Endothelial cell of umbilical vein (primary cell): Measurements from ENCODE around the gene VAMP7. TPM values are rescaled to one million over a fixed set of nuclear protein-coding genes. Genes with fewer than 3 reads are reported as not detected.
"Not testable (repeated sequence)": the region's sequence is repeated elsewhere in the genome, so short reads cannot be mapped to it uniquely, and the experiment has no call there.

Experiments used
- BruUV-seq: library from RNA; stranded (reverse); fragments of 400-500 nt; replicated peaks from 2 replicates; lab custom pipeline; 2021; lab: Mats Ljungman, UMichigan
- CTCF ChIA-PET: fragments of 300-600, 350-600 bp; sonication (Branson Sonifier 250); formaldehyde crosslinking; loops from one replicate; lab custom pipeline; 2021; ENCODE audit warnings: antibody characterized with exemption, inconsistent platforms; lab: Charles Lee
- POLR2A ChIA-PET: fragments of 300-600, 350-600 bp; sonication (Branson Sonifier 250); formaldehyde crosslinking; loops from one replicate; lab custom pipeline; 2021; ENCODE audit warnings: antibody characterized with exemption, inconsistent platforms; lab: Charles Lee
- DNase-seq: peaks from one replicate; pipeline ENCODE4 v3.0.0-alpha.2; 2011; ENCODE audit warnings: low read depth, low spot score
- FAIRE-seq: peaks from 2 replicates; lab custom pipeline; 2011; peaks lifted over from hg19 to GRCh38; lab: Jason Lieb, UNC
- H2AFZ ChIP-seq: 2 replicates; pipeline ENCODE4 v1.6.0; 2012; ENCODE audit warnings: low read depth, low read length, control low read depth, inconsistent platforms
- H3K27ac ChIP-seq: 2 replicates; pipeline ENCODE4 v1.5.1; 2011; ENCODE audit warnings: low read depth, mild to moderate bottlenecking, control low read depth, low read length, moderate library complexity; ENCODE audit not compliant: insufficient read depth
- H3K27me3 ChIP-seq, 2 experiments: 2 replicates each; pipeline versions ENCODE4 v1.6.0 to v1.6.1; 2011; ENCODE audit warnings: low read length in 2 of 2, mixed read lengths in 1 of 2; ENCODE audit not compliant: control insufficient read depth in 2 of 2, insufficient read depth in 2 of 2
- H3K36me3 ChIP-seq, 2 experiments: 2 replicates in 1 of 2; 3 replicates in 1 of 2; pipeline ENCODE4 v1.5.1; 2011; ENCODE audit warnings: low read length in 2 of 2, mild to moderate bottlenecking in 1 of 2, moderate library complexity in 1 of 2; ENCODE audit not compliant: control insufficient read depth in 2 of 2, insufficient read depth in 2 of 2; ENCODE audit errors: extremely low read depth in 1 of 2
- H3K4me1 ChIP-seq: 3 replicates; pipeline ENCODE4 v1.5.1; 2011; ENCODE audit warnings: mild to moderate bottlenecking, low read length; ENCODE audit not compliant: control insufficient read depth, insufficient read depth; ENCODE audit errors: extremely low read depth
- H3K4me2 ChIP-seq: 2 replicates; pipeline ENCODE4 v1.6.1; 2011; ENCODE audit warnings: low read length, control low read depth, mixed read lengths; ENCODE audit not compliant: insufficient read depth
- H3K4me3 ChIP-seq, 3 experiments: fragments of 200-600 bp in 1 of 3; sonication (generic), shearing (Covaris generic) in 1 of 3; replicated peaks in 1 of 3; 2 replicates each; pipeline ENCODE4 v1.5.1; 2011 to 2016; ENCODE audit warnings: control low read depth in 3 of 3, low read length in 3 of 3, mild to moderate bottlenecking in 2 of 3, inconsistent platforms in 1 of 3, low read depth in 1 of 3, moderate library complexity in 1 of 3; ENCODE audit not compliant: insufficient read depth in 1 of 3
- H3K79me2 ChIP-seq: 2 replicates; pipeline ENCODE4 v1.6.0; 2012; ENCODE audit warnings: low read length, inconsistent platforms; ENCODE audit not compliant: control insufficient read depth, insufficient read depth
- H3K9ac ChIP-seq: replicated peaks from 2 replicates; pipeline ENCODE3; 2011; ENCODE audit warnings: low read length, control low read depth; ENCODE audit not compliant: insufficient read depth; ENCODE audit errors: extremely low read depth
- H3K9me1 ChIP-seq: replicated peaks from 3 replicates; pipeline ENCODE4 v1.6.0; 2011; ENCODE audit warnings: mild to moderate bottlenecking, low read length; ENCODE audit not compliant: control insufficient read depth, insufficient read depth; ENCODE audit errors: extremely low read depth
- H3K9me3 ChIP-seq: replicated peaks from 2 replicates; pipeline ENCODE4 v1.5.1; 2012; ENCODE audit warnings: low read length, inconsistent platforms; ENCODE audit not compliant: control insufficient read depth, insufficient read depth
- H4K20me1 ChIP-seq: replicated peaks from 2 replicates; pipeline ENCODE3; 2011; ENCODE audit warnings: mild to moderate bottlenecking, low read length; ENCODE audit not compliant: control insufficient read depth, insufficient read depth; ENCODE audit errors: extremely low read depth
- GATA2 ChIP-seq: IDR thresholded peaks from 2 replicates; pipeline ENCODE4 v1.7.0; 2011; ENCODE audit warnings: low read depth, mild to moderate bottlenecking, moderate library complexity, mixed read lengths, low read length; ENCODE audit not compliant: insufficient read length, insufficient read depth
- MYC ChIP-seq: IDR thresholded peaks from one replicate; pipeline ENCODE4 v1.6.1; 2011; ENCODE audit warnings: mild to moderate bottlenecking, low read depth, low read length
- POLR2AphosphoS5 ChIP-seq: IDR thresholded peaks from 2 replicates; pipeline ENCODE4 v1.6.1; 2012; ENCODE audit warnings: low read depth, mild to moderate bottlenecking, control low read depth, low read length, moderate library complexity; ENCODE audit not compliant: insufficient read depth
- dilution Hi-C: fragments of 300-500 bp; cut with MboI; formaldehyde crosslinking; loops from one replicate; pipeline ENCODE4 v1.15.0; 2019; ENCODE audit warnings: low sequenced_read_pairs; ENCODE audit not compliant: extremely low pct_ligation_motif_present
- intact Hi-C: fragments of 100-400 bp; cut with micrococcal nuclease; formaldehyde crosslinking; loops from one replicate; pipeline ENCODE4 v1.10.0; 2022
- polyA plus RNA-seq, 4 experiments: library from polyadenylated mRNA; depleted of rRNA in 3 of 4; stranded (reverse) in 3 of 4; unstranded in 1 of 4; fragments of >200 nt; gene quantifications; 2 replicates each; pipeline versions ENCODE4 v1.2.1 to v1.2.3, GENCODE V29; 2011 to 2012; ENCODE audit warnings: missing spikeins in 1 of 4
- total RNA-seq: library from RNA; stranded (reverse); gene quantifications from 2 replicates; pipeline ENCODE4 v1.2.3, GENCODE V29; 2021
- TF ChIP-seq, protein P1 (sequence below): IDR thresholded peaks from 2 replicates; pipeline ENCODE4 v1.6.1; 2011; ENCODE audit not compliant: insufficient read depth, insufficient read length

Gene VAMP7
- total and polyA plus RNA-seq, 2 donors (not counting 3 experiments of a cell fraction or from before 2014, with no cell fraction given): 20.1 to 36.8 TPM

- Histone ChIP-seq H3K79me2 (no peaks in the 10 kb centered on the region), H3K9me3 (no peaks in the 10 kb centered on the region), H3K4me1 (no peaks in the 10 kb centered on the region), H3K9me1 (no peaks in the 10 kb centered on the region), H3K4me2 (no peak overlapping the region), H3K4me3 (no peak overlapping the region), H3K27ac (no peak overlapping the region), H3K9ac (no peak overlapping the region), H3K27me3 (no peaks in the 10 kb centered on the region), H3K36me3 (no peaks in the 10 kb centered on the region), H4K20me1 (no peaks in the 10 kb centered on the region), H2AFZ (no peak overlapping the region)
- intact Hi-C loops: no loop called here
- TF ChIP-seq MYC: no peak
- TF ChIP-seq GATA2: no peak
- TF ChIP-seq, protein P1, sequence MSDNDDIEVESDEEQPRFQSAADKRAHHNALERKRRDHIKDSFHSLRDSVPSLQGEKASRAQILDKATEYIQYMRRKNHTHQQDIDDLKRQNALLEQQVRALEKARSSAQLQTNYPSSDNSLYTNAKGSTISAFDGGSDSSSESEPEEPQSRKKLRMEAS: no peak
- no peak for TF ChIP-seq POLR2AphosphoS5
- POLR2A ChIA-PET: no interaction called here
- dilution Hi-C loops: no loop called here
- BruUV-seq: no TSS peak
- CTCF ChIA-PET: no interaction called here
- DNase-seq: no peak
- no peak for FAIRE-seq
These were observed 42.1 kb downstream of the VAMP7 start for GRCh38 chrX:155923200-155923599.

DNA sequence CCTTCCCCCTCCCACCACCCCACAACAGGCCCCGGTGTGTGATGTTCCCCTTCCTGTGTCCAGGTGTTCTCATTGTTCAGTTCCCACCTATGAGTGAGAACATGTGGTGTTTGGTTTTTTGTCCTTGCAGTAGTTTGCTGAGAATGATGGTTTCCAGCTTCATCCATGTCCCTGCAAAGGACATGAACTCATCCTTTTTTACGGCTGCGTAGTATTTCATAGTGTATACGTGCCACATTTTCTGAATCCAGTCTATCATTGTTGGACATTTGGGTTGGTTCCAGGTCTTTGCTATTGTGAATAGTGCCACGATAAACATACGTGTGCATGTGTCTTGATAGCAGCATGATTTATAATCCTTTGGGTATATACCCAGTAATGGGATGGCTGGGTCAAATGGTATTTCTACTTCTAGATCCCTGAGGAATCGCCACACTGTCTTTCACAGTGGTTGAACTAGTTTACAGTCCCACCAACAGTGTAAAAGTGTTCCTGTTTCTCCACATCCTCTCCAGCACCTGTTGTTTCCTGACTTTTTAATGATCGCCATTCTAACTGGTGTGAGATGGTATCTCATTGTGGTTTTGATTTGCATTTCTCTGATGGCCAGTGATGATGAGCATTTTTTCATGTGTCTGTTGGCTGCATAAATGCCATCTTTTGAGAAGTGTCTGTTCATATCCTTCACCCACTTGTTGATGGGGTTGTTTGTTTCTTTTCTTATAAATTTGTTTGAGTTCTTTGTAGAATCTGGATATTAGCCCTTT lies 49.9 kb downstream of the VAMP7 start:
- H3K79me2 ChIP-seq, H3K27me3 ChIP-seq, H3K9me1 ChIP-seq, POLR2A ChIA-PET, H3K9me3 ChIP-seq, CTCF ChIA-PET, FAIRE-seq, H3K9ac ChIP-seq, H3K4me3 ChIP-seq, H3K27ac ChIP-seq, H3K4me1 ChIP-seq, H2AFZ ChIP-seq, H4K20me1 ChIP-seq, H3K4me2 ChIP-seq, H3K36me3 ChIP-seq, dilution Hi-C loops, intact Hi-C loops, DNase-seq, BruUV-seq: not testable (repeated sequence)
